ENCODE results near the gene RLN2.

RLN2 gene

DNA sequence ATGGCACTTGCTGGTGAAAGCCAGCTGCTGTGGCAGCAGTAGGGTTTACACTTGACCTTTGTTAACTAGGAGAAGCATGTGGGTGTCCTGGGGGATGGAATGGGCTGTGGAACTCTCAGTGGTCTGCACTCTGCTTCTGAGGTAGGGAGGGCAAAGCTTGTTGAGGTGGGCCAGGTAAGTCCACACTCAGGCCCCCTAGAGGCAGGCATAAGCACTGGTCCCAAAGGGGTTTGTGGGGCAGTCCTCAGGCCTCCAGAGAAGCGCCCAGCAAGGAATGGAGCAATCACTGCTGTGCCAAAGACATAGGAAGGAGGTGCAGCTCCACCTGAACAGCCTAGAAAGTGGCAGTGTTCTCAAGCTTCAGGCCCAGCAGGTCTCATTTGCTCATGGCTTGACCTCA, 38.6 kb downstream of the RLN2 start:
- no peak for ATAC-seq

GRCh38 chr9:5264219-5264595, 40.3 kb downstream of the RLN2 start:
- no peak for ATAC-seq

GRCh38 chr9:5263351-5264218, 40.9 kb downstream of the RLN2 start:
- peak in 1 of 2 donors; percentile 13 for ATAC-seq
